Activated T-helper 1 cell treated with anti-CD3 and anti-CD28 coated beads, Interleukin-2, amount 50 U/mL, for 16 hours (primary cell): ENCODE results near the gene PITHD1.
"Not testable (repeated sequence)": the region's sequence is repeated elsewhere in the genome, so short reads cannot be mapped to it uniquely, and the experiment has no call there.

ENCODE experiments used
- DNase-seq, 2 donors: peaks; one replicate each; pipeline ENCODE4 v3.0.0-alpha.2; 2020; ENCODE audit warnings: low read depth in 1 of 2, low spot score in 1 of 2

The PITHD1 gene

GRCh38 chr1:23798662-23799142 lies 20.5 kb downstream of the PITHD1 start:
- no peak for DNase-seq

- no peak for DNase-seq
Measured at GRCh38 chr1:23799255-23799569, 21.0 kb downstream of the PITHD1 start.

- no peak for DNase-seq
Measured at GRCh38 chr1:23799570-23800399, 21.6 kb downstream of the PITHD1 start.

- peak; percentile 97 for DNase-seq
Measured at GRCh38 chr1:23800400-23801337, 22.5 kb downstream of the PITHD1 start, which contains the start of gene GALE. TSS of gene GALE (minus strand) at chr1:23800754. CDS start at chr1:23799007, 1,747 bp downstream.

GRCh38 chr1:23801338-23801748 lies 23.1 kb downstream of the PITHD1 start:
- no peak for DNase-seq

GRCh38 chr1:23801876-23802275 lies 23.7 kb downstream of the PITHD1 start:
- DNase-seq = no peak

GRCh38 chr1:23802809-23803342 lies 24.7 kb downstream of the PITHD1 start:
- not testable (repeated sequence) for DNase-seq

- DNase-seq = no peak
Measured at GRCh38 chr1:23803674-23804073, 25.5 kb downstream of the PITHD1 start.

- no peak for DNase-seq
Measured at GRCh38 chr1:23804183-23804835, 26.1 kb downstream of the PITHD1 start.

GRCh38 chr1:23805025-23805424 lies 26.8 kb downstream of the PITHD1 start:
- no peak for DNase-seq

GRCh38 chr1:23806280-23806679 lies 28.1 kb downstream of the PITHD1 start:
- no peak for DNase-seq

- no peak for DNase-seq
Measured at GRCh38 chr1:23807453-23807852, 29.2 kb downstream of the PITHD1 start.

GRCh38 chr1:23809751-23810171 lies 31.5 kb downstream of the PITHD1 start:
- peak; percentile 54 to 62 for DNase-seq

- DNase-seq = no peak
Measured at GRCh38 chr1:23810818-23811540, 32.8 kb downstream of the PITHD1 start.

- DNase-seq = no peak
Measured at GRCh38 chr1:23814016-23814415, 35.8 kb downstream of the PITHD1 start.

- no peak for DNase-seq
Measured at GRCh38 chr1:23816361-23816760, 38.1 kb downstream of the PITHD1 start.

- no peak for DNase-seq
Measured at GRCh38 chr1:23816906-23817305, 38.7 kb downstream of the PITHD1 start.

- no peak for DNase-seq
Measured at GRCh38 chr1:23817633-23818032, 39.4 kb downstream of the PITHD1 start.

- DNase-seq = no peak
Measured at GRCh38 chr1:23823767-23824166, 45.5 kb downstream of the PITHD1 start.

- no peak for DNase-seq
Measured at GRCh38 chr1:23824711-23825075, 46.5 kb downstream of the PITHD1 start.
